A673 (cell line): Measurements from ENCODE around the gene KIDINS220. TPM values are rescaled to one million over a fixed set of nuclear protein-coding genes. Genes with fewer than 3 reads are reported as not detected.

Experiments used
- BruUV-seq: library from RNA; stranded (reverse); fragments of 400-500 nt; replicated peaks from 2 replicates; lab custom pipeline; 2021; lab: Mats Ljungman, UMichigan
- CTCF ChIA-PET: fragments of 300-600 bp; sonication (Branson Sonifier 250); formaldehyde crosslinking; loops from one replicate; lab custom pipeline; 2022; ENCODE audit warnings: antibody characterized with exemption; lab: Charles Lee
- POLR2A ChIA-PET: fragments of 300-600 bp; sonication (Branson Sonifier 250); formaldehyde crosslinking; loops from one replicate; lab custom pipeline; 2022; ENCODE audit warnings: antibody characterized with exemption; ENCODE audit not compliant: low non-redundant PET; lab: Charles Lee
- DNase-seq: peaks from one replicate; pipeline ENCODE4 v3.0.0-alpha.2; 2015; ENCODE audit warnings: low spot score
- H3K27ac ChIP-seq: fragments of 200-600 bp; sonication (generic); 2 replicates; pipeline ENCODE4 v1.5.1; 2016; ENCODE audit warnings: mixed run types, low read depth, mild to moderate bottlenecking, mixed read lengths, antibody characterized with exemption, low read length; ENCODE audit not compliant: poor library complexity, severe bottlenecking
- H3K27me3 ChIP-seq: fragments of 200-600 bp; sonication (generic); replicated peaks from 2 replicates; pipeline ENCODE4 v1.6.1; 2017; ENCODE audit warnings: mixed run types, low read depth, mild to moderate bottlenecking, mixed read lengths, antibody characterized with exemption, low read length; ENCODE audit not compliant: insufficient read depth, poor library complexity
- H3K36me3 ChIP-seq: fragments of 200-600 bp; sonication (generic); 2 replicates; pipeline ENCODE4 v1.6.1; 2016; ENCODE audit warnings: mixed run types, mild to moderate bottlenecking, mixed read lengths, antibody characterized with exemption, low read length; ENCODE audit not compliant: insufficient read depth, poor library complexity, severe bottlenecking
- H3K4me1 ChIP-seq: fragments of 200-600 bp; sonication (generic); 2 replicates; pipeline ENCODE4 v1.6.1; 2017; ENCODE audit warnings: mixed run types, mild to moderate bottlenecking, mixed read lengths, antibody characterized with exemption, low read length; ENCODE audit not compliant: insufficient read depth, poor library complexity, severe bottlenecking
- H3K4me3 ChIP-seq: fragments of 200-600 bp; sonication (generic); 2 replicates; pipeline ENCODE4 v1.5.1; 2016; ENCODE audit warnings: low read depth, mixed run types, mild to moderate bottlenecking, mixed read lengths, low read length; ENCODE audit not compliant: poor library complexity, severe bottlenecking
- H3K9me3 ChIP-seq: fragments of 200-600 bp; sonication (generic); 2 replicates; pipeline ENCODE4 v1.6.1; 2016; ENCODE audit warnings: mixed run types, low read depth, mild to moderate bottlenecking, mixed read lengths, antibody characterized with exemption, low read length; ENCODE audit not compliant: poor library complexity, severe bottlenecking
- CTCF ChIP-seq: fragments of 300-800, 200-600 bp; sonication (generic); conservative IDR thresholded peaks from 2 replicates; pipeline ENCODE4 v1.5.1; 2017; ENCODE audit warnings: low read depth, mild to moderate bottlenecking, antibody characterized with exemption, low read length, moderate library complexity, mixed read lengths
- EZH2 ChIP-seq: fragments of 200-600 bp; sonication (generic); IDR thresholded peaks from 2 replicates; pipeline ENCODE4 v1.6.1; 2017; ENCODE audit warnings: borderline replicate concordance, low read depth, mild to moderate bottlenecking, mixed read lengths, antibody characterized with exemption, low read length; ENCODE audit not compliant: poor library complexity, severe bottlenecking
- intact Hi-C: fragments of 100-400 bp; cut with micrococcal nuclease; formaldehyde crosslinking; loops from one replicate; pipeline ENCODE4 v1.10.0; 2022; ENCODE audit not compliant: unreplicated experiment
- total RNA-seq: library from RNA; stranded (reverse); gene quantifications from 2 replicates; pipeline ENCODE4 v1.2.3, GENCODE V29; 2021

The KIDINS220 gene
- total RNA-seq, 1 experiment from 2014 or later = 46.4 TPM

GRCh38 chr2:8851811-8852560 is 14.6 kb upstream of the KIDINS220 start:
- no peak for TF ChIP-seq CTCF
- TF ChIP-seq EZH2 = no peak
- no peak for DNase-seq
- ChIA-PET POLR2A (interaction anchor here (0.7 kb wide), 1 partner anchor 16 kb away, joined by 4 read pairs; no protein-coding TSS in a partner anchor), CTCF (no interaction called here)
- H3K27me3 ChIP-seq = no peaks in the 10 kb centered on the region
- H3K27ac ChIP-seq = no peak overlapping the region
- no peak overlapping the region for H3K4me3 ChIP-seq
- H3K9me3 ChIP-seq = no peaks in the 10 kb centered on the region
- H3K4me1 ChIP-seq = no peaks in the 10 kb centered on the region
- intact Hi-C loops = no loop called here
- no TSS peak for BruUV-seq
- no peaks in the 10 kb centered on the region for H3K36me3 ChIP-seq

GRCh38 chr2:8850845-8851487 is 13.6 kb upstream of the KIDINS220 start:
- BruUV-seq = no TSS peak
- intact Hi-C loops = no loop called here
- CTCF ChIA-PET = interaction anchor here (0.6 kb wide), 2 partner anchors 11 to 1255 kb away, joined by 3 to 9 read pairs; no protein-coding TSS in a partner anchor

GRCh38 chr2:8849327-8849726 is 11.9 kb upstream of the KIDINS220 start:
- Histone ChIP-seq H3K9me3 (no peaks in the 10 kb centered on the region), H3K36me3 (no peaks in the 10 kb centered on the region), H3K27ac (no peak overlapping the region), H3K4me3 (no peak overlapping the region), H3K4me1 (no peaks in the 10 kb centered on the region), H3K27me3 (no peaks in the 10 kb centered on the region)
- POLR2A ChIA-PET = no interaction called here
- DNase-seq = no peak
- no TSS peak for BruUV-seq
- no peak for TF ChIP-seq EZH2
- no peak for TF ChIP-seq CTCF
- CTCF ChIA-PET = no interaction called here
- intact Hi-C loops = no loop called here

More at GRCh38 chr2:8850845-8851487, 13.6 kb upstream of the KIDINS220 start:
- Histone ChIP-seq H3K27me3 (no peaks in the 10 kb centered on the region), H3K36me3 (no peaks in the 10 kb centered on the region), H3K27ac (no peak overlapping the region), H3K4me1 (no peaks in the 10 kb centered on the region), H3K4me3 (no peak overlapping the region), H3K9me3 (no peaks in the 10 kb centered on the region)
- POLR2A ChIA-PET = interaction anchor here (0.7 kb wide), 1 partner anchor 14 kb away, joined by 4 read pairs; no protein-coding TSS in a partner anchor
- no peak for DNase-seq
- no peak for TF ChIP-seq EZH2
- TF ChIP-seq CTCF = no peak
